Central memory CD4-positive, alpha-beta T cell (primary cell): Measurements from ENCODE around the gene STK16.

Source experiments
- DNase-seq: peaks from one replicate; pipeline ENCODE4 v3.0.0; 2022

Gene STK16

DNA sequence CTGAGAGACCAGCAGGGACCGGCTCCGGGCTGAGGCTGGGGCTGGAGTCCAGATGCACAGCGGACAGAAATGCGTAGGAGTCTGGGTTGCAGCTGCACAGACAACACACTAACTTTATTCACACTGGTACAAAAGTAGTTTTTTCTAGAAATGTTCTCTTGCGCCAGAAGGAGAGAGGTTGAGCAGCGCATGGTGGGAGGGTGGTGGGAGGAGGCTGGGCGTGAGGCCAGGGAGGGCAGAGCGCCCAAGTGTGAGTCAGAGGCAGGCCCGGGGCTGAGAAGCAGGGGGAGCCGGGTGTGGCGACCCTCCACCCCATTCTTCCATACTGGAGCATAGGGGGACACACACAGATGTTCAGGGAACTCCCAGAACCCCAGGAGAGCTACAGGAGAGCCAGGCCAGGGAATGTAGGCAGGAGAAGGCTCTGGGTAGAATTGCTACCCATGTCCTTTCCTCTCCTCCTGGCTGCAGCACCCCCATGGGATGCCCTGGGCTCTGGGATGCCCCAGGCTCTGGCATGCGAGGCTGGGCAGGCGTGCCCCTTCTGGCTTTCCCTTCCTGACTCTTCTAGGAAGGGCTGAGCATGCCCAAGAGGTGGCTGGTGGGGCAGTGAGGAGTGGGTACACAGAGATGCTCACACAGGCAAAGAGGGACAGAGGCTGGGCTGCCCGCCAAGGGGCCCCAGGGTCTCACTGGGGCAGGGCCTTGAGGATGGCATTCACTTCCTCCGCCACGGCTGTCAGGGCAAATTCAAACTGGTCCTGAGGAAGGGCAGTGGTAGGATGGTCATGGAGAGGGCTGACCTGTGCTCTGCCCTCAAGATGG lies 44.5 kb downstream of the STK16 start:
- no peak for DNase-seq

DNA sequence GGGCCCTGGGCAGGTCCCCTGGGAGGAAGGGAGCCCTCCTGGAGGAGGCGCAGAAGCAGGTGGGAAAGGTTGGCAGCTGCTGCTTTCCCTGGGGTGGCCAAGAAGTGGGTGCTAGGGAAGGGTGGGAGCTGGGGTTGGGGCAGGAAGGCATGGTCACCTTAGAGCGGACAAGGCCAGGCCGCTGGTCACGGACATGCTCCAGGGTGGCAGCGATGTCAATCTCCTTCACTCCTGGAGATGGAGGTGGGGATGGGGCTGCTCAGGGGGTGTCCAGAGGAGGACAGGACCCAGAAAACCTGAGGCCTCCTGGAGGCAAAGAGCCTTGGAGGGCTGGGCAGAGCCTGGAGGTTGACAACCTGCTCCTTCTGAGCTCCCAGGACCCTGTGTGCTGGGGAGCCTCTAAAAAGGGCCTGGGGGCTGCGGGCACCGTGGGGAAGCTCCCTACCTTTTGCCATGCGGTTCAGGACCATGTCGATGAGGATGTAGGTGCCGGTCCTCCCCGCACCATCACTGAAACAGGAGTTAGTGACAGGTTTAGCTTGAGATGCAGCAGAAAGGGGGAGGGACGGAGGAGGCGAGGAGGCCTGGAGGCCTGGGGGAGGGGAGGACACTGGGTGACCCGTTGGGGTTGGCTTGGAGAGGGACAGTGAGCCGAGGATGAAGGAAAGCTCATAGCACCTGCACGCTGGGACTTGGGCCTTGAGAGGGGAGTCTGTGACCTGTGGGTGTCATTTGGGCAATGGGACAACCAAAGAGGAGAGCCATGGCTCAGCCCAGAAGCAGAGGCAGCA lies 45.3 kb downstream of the STK16 start:
- no peak for DNase-seq

DNA sequence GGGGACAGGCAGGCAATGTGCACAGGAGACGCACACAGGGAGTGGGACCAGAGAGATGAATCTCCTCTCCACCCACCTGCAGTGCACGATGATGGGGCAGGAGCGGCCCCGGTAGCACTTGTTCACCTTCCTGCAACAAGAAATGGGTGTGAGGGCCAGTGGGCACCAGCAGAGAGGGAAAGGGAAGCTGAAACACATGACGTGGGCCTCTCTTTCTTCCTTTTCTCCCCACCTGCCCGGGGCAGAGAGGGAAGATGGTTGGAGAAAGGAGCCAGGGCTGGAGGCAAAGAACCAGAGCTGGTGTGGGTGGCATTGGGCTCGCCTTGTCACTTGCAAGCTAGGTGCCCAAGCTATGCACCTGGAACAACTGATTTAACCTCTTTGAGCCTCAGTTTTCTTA lies 46.1 kb downstream of the STK16 start:
- DNase-seq: no peak

DNA sequence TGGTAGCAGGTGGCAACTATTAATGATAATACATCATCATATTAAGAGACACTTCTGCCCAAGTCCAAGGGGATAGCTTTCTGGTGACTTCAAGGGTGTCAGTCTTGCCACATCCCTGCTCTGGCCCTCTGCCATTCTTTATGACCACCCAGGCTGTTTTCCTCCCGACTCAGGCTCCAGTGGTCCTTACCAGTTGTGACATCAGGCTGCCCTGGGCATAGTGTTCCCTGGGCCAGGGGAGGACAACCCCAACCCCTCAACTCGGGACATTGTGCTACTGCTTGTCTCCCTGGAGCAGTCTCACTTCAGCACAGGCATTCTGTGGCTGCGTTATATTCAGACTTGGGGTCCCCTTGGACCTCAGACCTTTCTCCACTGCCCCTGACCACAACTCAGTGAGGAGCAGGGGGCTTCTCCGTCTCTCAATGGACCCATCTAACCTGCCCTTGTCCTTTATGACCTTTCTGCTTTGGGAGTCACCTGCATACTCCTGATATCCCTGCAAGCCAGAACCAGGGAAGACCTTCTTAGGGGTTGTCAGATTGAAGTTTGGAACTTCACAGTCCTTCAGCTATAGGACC lies 46.7 kb downstream of the STK16 start:
- no peak for DNase-seq

DNA sequence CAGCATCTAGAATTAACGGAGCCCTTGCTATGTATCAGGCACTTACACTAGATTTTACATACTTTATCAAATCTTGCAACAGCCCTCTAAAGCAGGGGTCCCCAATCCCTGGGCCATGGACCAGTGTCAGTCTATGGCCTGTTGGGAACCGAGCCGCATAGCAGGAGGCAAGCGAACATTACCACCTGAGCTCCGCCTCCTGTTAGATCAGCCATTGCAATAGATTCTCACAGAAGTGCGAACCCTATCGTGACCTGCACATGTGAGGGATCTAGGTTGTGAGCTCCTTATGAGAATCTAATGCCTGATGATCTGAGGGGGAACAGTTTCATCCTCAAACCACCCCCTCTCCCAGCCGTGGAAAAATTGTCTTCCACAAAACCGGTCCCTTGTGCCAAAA lies 47.3 kb downstream of the STK16 start:
- no peak for DNase-seq

DNA sequence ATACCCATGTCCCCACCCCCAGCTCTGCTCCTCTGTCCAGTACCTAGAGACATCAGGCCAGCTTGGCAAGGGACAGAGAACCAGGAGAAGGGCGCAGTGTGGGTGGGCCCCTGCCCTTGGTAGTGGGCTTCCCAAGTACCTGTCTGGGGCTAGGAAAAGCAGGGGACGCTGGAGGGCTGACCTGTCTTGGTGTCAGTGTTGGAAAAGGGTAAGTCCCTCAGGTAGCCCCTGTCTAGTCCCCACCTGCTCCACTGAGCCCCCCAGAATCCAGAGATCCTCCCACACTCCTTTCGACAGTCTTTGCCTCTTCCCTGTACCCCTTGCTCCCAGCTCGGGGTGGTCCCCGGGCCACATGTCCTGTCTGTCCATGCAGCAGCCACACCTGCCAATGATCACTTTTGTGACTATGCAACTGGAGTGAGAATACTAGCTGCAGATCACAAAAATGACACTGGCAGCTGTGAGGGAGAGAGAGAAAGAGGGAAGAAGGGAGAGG lies 48.5 kb downstream of the STK16 start:
- DNase-seq: no peak

DNA sequence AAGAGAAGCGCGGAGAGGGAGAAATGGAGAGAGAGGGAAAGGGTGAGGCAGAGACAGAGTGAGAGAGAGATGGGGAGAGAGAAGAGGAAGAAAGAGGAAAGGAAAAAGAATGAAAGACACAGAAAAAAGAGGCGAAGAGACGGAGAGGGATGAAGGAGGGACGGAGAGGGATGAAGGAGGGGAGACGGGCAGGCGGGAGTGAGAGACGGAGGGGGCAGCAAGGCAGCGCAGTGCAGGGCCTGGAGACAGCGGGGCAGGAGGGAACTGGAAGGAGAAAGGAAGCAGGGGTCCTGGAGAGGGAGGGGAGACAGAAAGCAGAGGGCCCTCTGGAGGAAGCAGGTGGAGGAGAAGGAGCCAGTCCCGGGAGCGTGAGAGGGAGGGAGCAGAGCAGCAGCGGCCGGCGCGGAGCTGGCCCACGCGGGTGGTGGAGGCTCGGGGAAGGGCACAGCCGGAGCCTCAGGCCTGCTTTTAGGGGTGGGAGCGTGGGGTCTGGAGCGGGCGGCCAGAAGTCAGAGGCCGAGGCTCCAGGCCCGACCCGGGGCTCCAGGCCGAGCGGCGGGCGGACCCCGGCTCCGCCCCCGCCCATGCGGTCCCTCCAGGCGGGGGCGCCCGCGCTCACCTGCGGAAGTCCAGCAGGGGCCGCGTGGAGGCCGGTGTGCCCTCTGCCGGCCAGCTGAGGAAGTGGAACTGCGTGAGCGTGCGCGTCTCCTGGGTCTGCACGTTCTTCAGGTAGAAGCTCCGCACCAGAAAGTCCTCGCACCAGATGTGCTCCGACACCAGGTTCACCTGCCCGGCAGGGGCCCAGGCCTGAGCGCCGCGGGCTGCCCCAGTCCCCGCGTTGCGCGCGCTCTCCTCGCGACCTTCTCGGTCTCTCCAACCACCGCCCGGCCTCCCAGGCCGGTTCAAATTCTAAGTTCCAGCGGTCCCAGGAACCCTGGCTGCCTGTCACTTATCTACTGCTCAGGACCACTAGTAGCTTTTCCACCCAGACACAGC lies 49.4 kb downstream of the STK16 start:
- DNase-seq: peak; percentile 86

DNA sequence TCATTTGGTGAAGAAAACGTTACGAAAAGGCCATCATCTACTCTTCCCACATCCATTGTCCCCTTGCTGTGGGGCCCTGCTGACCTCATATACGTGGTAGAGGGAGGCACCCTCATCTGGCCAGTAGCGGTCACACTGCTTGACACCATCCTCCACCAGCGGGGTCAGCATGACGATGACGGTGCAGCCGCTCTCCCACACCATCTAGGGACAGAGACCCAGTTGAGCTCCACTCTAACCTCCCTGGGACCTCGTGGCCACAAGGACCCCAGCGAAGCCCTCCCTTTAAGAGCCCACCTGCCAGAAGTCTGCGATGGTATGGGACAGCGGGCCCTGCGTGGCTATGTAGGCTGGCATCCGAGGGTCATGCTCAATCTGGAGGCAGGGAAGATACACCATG lies 50.9 kb downstream of the STK16 start:
- no peak for DNase-seq

DNA sequence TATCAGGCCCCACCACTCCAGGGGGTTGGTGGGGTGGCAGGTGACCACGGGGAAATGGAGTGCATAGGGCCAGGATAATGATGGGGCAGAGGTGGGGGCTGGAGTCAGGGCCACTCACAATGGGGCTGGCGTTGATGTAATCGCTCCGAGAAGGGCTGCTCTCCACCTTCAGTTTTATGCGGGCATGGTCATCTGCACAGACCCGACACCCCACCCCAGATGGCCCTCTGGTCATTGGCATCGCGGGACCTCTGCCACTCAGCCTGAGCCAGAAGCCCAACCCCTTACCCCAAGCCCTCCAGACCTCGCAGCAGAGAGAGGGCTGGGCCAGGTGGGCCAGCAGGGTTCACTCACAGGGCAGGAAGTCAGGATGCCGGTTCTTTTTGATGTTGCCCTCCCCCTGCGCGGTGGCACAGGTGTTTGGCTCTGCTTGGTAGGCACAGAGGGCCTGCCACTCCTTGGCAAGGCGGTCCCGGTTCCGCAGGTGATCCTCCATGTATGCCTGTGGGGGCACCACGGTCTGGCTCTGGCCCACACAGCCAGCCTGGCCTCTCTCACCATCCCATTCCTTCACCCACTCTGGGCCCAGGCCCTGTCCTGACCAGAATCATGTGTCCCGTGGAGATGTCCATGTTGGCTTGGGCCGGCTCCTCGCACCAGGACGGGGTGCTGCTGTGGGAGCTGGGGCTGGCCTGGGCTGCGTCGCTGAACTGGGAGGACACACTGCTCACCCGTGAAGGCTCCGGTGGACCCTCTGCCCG lies 51.5 kb downstream of the STK16 start:
- no peak for DNase-seq

DNA sequence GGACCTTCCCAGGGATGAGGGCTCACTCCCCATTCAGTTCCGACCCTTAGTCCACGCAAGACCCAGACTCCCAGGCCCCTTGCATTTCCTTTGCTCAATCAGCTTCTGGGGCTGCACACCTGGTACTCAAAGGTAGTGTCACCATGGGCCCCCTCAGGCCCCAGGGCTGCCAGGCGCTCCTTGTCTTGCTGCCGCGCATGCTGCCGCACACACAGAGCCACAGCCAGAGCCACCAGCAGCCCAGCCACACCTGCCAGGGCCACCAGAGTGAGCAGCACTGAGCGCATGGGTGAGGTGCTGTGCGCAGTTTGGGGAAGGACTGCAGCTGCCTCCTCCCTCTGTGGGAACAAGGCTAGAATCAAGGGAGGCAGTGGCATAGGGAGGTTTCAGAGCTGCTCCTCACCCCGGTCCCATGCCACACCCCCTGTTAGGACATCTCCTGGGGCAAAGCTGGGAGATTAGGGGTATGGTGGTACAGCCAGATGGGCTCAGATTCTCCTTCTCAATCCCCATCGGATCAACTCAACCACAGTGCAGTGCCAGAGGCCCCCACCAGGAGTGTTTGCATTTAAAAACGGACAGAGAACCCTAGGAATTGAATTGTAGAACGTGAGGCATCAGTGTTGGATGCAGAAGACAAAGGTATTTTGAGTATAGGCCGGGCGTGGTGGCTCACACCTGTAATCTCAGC lies 52.6 kb downstream of the STK16 start:
- DNase-seq: no peak

DNA sequence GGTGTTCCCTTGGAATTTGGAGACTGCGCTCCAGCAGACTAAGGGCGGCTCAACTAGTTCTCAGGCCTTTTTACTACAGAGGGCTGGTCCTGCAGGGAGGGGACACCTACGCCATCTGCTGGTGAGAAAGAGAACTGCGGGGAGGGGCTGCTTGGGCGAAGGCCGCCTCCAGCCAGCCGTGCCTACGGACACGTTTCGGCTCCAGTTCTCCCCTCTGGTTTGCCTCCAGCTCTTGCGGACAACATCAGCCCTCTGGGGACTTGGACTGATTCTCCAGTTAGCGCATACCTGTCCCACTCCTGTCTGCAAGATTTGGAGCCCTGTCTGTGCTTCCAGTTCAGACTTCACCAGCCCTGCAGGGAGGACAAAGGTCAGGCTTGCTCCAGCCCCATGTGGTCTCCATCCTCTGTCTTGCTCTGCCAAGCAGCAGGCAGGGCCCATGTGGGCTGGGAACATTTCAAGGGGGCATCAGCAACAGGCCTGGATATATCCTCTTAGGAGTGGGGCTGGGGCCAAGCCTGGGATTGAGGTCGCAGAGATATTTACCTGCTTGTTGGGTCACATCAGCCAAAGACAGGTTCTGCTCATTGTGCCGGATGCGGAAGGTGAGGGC lies 53.6 kb downstream of the STK16 start:
- peak; percentile 78 for DNase-seq

DNA sequence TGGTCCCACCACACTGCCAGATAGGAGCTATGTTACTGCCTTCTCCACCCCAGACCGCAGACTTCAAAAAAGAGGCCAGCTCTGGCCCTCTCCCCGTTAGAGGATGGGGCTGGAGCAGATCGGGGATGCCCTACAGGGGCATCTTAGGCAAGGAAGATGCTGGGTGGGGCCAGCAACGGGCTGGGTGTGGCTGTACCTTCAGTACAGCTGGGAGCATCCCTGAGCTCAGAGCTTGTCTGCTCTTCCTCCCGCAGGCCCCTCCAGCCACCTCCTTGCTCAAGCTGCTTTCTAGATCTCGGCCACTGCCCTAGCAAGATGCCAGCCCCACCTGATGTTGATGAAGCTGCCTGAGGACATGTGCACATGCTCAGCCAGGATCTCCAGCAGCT lies 54.1 kb downstream of the STK16 start:
- no peak for DNase-seq
